ENCODE data around the gene LSM12.

DNA sequence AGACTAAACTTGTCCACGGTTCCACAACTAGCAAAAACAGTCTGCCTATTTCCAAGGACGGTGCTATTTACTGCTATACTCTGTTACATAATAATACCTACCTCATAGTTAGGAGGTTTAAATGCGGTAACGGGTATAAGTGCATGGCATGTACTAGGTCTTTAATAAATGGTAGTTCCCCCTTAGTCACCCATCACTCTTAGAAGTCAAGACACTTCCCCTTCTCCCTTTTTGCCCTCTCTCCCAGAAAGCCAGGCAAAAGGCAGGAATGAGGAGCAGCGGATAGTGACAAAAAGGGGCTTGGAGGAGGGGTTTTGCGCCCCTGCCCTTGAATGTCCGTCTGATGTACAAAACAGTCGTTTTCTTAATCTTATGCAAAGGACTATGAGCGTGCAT, 1.1 kb upstream of the LSM12 start:
- TF ChIP-seq, protein P1, sequence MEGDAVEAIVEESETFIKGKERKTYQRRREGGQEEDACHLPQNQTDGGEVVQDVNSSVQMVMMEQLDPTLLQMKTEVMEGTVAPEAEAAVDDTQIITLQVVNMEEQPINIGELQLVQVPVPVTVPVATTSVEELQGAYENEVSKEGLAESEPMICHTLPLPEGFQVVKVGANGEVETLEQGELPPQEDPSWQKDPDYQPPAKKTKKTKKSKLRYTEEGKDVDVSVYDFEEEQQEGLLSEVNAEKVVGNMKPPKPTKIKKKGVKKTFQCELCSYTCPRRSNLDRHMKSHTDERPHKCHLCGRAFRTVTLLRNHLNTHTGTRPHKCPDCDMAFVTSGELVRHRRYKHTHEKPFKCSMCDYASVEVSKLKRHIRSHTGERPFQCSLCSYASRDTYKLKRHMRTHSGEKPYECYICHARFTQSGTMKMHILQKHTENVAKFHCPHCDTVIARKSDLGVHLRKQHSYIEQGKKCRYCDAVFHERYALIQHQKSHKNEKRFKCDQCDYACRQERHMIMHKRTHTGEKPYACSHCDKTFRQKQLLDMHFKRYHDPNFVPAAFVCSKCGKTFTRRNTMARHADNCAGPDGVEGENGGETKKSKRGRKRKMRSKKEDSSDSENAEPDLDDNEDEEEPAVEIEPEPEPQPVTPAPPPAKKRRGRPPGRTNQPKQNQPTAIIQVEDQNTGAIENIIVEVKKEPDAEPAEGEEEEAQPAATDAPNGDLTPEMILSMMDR (IDR thresholded peaks at IDR 0.05; ENCODE audit: borderline replicate concordance, extremely low read depth, low read length, poor library complexity, severe bottlenecking): no peak
- no peak for TF ChIP-seq EZH2 (IDR thresholded peaks at IDR 0.05; ENCODE audit: borderline replicate concordance, low read depth, low read length, severe bottlenecking)

Data from DND-41 (cell line).